SJCRH30 (cell line): ENCODE measurements around the gene LGR6. TPM values are rescaled to one million over a fixed set of nuclear protein-coding genes. Genes with fewer than 3 reads are reported as not detected.
"Not testable (repeated sequence)": the region's sequence is repeated elsewhere in the genome, so short reads cannot be mapped to it uniquely, and the experiment has no call there.

Experiments
- DNase-seq, 2 experiments: peaks; one replicate each; pipeline ENCODE4 v3.0.0-alpha.2; 2015 to 2020
- H3K27ac ChIP-seq: fragments of 250-450 bp; sonication (Bioruptor Pico); 2 replicates; pipeline ENCODE4 v1.5.1; 2020; ENCODE audit warnings: mild to moderate bottlenecking, moderate library complexity
- H3K27me3 ChIP-seq: fragments of 250-450 bp; sonication (Bioruptor Pico); 2 replicates; pipeline ENCODE4 v1.5.1; 2020; ENCODE audit warnings: mild to moderate bottlenecking, moderate library complexity
- H3K36me3 ChIP-seq: fragments of 250-450 bp; sonication (Bioruptor Pico); 2 replicates; pipeline ENCODE4 v1.5.1; 2020; ENCODE audit warnings: mild to moderate bottlenecking, moderate library complexity
- H3K4me1 ChIP-seq: fragments of 250-450 bp; sonication (Bioruptor Pico); 2 replicates; pipeline ENCODE4 v1.5.1; 2020; ENCODE audit warnings: mild to moderate bottlenecking, moderate library complexity
- H3K4me3 ChIP-seq: fragments of 250-450 bp; sonication (Bioruptor Pico); 2 replicates; pipeline ENCODE4 v1.5.1; 2020; ENCODE audit warnings: mild to moderate bottlenecking, moderate library complexity
- H3K9me3 ChIP-seq: fragments of 250-450 bp; sonication (Bioruptor Pico); replicated peaks from 2 replicates; pipeline ENCODE4 v1.5.1; 2020; ENCODE audit warnings: mild to moderate bottlenecking, moderate library complexity
- total RNA-seq: library from RNA; depleted of rRNA; stranded (reverse); fragments of >200 nt; shearing (Covaris generic); gene quantifications from 2 replicates; pipeline ENCODE4 v1.2.3, GENCODE V29; 2014

LGR6 gene
- total RNA-seq, 1 experiment from 2014 or later = not detected

DNA sequence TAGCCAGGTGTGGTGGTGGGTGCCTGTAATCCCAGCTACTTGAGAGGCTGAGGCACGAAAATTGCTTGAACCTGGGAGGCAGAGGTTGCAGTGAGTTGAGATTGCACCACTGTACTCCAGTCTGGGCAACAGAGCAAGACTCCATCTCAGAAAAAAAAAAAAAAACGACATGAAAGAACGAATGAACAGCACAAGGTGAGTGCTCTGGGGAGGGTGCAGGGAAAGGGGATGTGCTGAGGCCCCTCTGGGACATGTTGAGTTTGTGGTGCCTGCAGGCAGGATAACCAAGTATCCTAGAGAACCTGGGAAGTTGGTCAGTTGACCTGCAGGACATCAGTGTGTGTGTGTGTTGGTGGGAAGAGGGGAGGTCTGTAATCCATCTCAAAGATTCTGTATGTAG, 46.6 kb downstream of the LGR6 start:
- not testable (repeated sequence) for H3K4me3 ChIP-seq, H3K36me3 ChIP-seq, H3K9me3 ChIP-seq, H3K27ac ChIP-seq, DNase-seq
- H3K4me1 ChIP-seq = peaks cover 13% of the 10 kb centered on the region
- H3K27me3 ChIP-seq = peaks cover 10% of the 10 kb centered on the region

DNA sequence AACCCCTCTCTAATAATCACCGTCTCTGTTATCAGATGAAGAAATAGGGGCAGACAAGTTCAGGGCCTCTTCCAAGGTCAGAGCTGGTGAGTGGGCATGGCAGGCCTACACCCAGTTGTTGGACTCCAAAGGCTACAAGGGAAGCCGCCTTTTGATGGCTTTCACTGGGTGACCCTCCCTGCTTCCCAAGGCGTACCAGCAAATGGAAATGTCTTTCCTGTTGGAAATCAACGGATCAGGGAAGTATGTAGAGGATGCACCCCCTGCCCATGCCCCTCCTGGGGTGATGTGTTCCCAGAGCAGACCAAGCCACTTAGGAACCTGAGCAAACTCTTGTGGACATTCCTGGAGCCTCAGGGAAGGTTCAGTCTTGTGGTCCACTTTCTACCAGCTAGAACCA, 47.4 kb downstream of the LGR6 start:
- peaks cover 10% of the 10 kb centered on the region for H3K27me3 ChIP-seq
- DNase-seq = no peak
- peaks cover 8% of the 10 kb centered on the region for H3K4me1 ChIP-seq
- no peaks in the 10 kb centered on the region for H3K9me3 ChIP-seq
- no peak overlapping the region for H3K4me3 ChIP-seq
- H3K36me3 ChIP-seq = no peaks in the 10 kb centered on the region
- H3K27ac ChIP-seq = no peak overlapping the region

DNA sequence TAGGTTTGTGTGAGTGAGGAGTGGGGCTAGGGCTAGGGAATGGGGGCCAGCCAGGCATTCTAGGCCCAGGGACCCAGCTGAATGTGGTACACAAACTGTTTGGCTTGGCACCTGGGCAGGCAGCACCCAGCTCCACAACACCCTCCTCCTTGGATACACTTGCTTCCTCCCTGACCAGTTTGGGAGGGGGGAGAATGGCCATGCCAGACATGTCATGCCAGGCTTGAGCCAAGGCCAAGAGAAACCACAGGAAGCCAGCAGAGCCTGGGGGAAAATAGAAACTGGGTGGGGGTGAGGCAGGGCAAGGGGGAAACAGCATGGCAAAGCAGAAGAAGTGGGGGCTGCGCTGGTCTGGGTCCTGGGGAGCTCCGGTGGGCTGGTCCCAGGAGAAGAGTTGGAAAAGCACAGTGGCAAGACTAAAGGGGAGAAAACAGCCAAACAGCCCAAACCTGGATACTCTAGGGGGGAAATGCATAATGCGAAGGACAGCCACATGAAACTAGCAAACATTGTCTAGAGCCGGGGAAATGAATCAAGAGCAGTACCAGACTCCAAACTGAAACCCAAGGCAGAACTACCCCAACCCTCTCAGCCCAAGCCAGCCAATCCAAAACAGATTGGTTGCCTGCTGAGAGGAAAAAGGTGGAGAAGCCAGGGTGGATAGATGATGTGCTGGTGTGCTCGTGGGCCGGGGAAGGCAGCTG, 47.9 kb downstream of the LGR6 start:
- H3K4me3 ChIP-seq = no peak overlapping the region
- peaks cover 6% of the 10 kb centered on the region; the same call in 1 of the 2 replicates for H3K4me1 ChIP-seq
- H3K27me3 ChIP-seq = peaks cover 10% of the 10 kb centered on the region
- H3K27ac ChIP-seq = no peak overlapping the region
- H3K36me3 ChIP-seq = no peaks in the 10 kb centered on the region
- DNase-seq = no peak
- no peaks in the 10 kb centered on the region for H3K9me3 ChIP-seq

DNA sequence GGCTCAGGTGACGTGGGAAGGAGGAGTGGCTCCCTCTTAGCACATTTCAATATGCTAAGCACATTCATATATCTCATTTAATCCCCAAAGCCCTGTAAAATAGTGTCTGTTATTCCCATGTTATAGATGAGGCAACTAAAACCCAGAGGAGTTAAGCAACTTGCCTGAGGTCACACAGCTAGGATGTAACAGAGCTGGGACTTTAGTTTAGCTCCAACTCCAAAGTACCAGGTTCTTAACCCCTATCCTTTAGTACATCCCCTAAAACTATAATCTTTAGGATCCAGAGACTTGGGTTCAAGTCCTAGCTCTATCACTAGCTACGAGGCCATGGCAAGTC, 48.5 kb downstream of the LGR6 start:
- H3K4me3 ChIP-seq = no peak overlapping the region
- no peak overlapping the region for H3K27ac ChIP-seq
- DNase-seq = no peak
- H3K36me3 ChIP-seq = no peaks in the 10 kb centered on the region
- peaks cover 10% of the 10 kb centered on the region for H3K27me3 ChIP-seq
- peaks cover 6% of the 10 kb centered on the region for H3K4me1 ChIP-seq
- H3K9me3 ChIP-seq = no peaks in the 10 kb centered on the region

DNA sequence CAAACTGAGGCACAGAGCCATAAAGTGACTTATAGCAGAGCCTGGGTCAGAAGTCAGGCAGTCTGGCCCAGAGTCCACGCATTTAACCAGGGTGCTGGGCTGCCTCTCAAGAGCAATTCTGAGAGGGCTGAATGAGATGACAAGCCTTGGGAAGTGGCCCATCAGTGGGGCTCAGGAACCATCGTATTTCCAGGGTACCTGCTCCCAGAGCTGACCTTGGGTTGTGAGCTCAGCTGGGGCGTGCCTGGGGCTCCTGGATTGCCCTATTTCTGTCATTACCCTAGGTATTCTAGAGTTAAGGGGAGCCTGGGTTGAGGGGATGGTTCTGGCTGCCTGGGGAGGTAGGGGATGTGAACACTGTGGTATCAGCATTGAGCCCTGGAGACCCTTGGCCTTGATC, 49.4 kb downstream of the LGR6 start:
- no peak overlapping the region for H3K4me3 ChIP-seq

DNA sequence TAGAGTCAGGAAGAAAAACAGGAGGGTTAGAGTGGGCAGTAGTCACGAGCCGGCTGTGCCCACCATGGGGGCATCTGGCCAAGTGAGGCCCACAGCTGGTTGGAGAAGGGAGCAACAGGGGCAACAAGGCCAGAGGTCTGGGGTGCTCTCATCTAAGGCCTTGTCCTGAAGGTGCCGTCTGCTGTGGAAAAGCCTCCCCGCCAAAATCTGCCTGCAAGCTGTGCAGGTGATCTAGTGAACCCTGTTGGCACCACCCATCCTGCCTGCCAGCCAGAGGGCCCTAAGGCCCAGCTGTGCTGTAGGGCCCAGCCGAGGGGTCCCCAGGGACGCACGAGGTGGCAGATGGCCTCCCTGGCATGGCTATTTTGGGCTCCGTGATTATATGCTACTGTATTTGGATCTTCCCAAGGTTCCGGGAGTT, 51.3 kb downstream of the LGR6 start:
- Histone ChIP-seq H3K27me3 (peaks cover 4% of the 10 kb centered on the region; the same call in 1 of the 2 replicates), H3K4me3 (no peak overlapping the region), H3K4me1 (peaks cover 22% of the 10 kb centered on the region), H3K9me3 (no peaks in the 10 kb centered on the region), H3K27ac (no peak overlapping the region), H3K36me3 (no peaks in the 10 kb centered on the region)
- DNase-seq = no peak

More for the DNA sequence above, 49.4 kb downstream of the LGR6 start:
- Histone ChIP-seq H3K4me1 (peaks cover 9% of the 10 kb centered on the region), H3K9me3 (no peaks in the 10 kb centered on the region), H3K27me3 (peaks cover 10% of the 10 kb centered on the region), H3K36me3 (no peaks in the 10 kb centered on the region), H3K27ac (no peak overlapping the region)
- DNase-seq = no peak

DNA sequence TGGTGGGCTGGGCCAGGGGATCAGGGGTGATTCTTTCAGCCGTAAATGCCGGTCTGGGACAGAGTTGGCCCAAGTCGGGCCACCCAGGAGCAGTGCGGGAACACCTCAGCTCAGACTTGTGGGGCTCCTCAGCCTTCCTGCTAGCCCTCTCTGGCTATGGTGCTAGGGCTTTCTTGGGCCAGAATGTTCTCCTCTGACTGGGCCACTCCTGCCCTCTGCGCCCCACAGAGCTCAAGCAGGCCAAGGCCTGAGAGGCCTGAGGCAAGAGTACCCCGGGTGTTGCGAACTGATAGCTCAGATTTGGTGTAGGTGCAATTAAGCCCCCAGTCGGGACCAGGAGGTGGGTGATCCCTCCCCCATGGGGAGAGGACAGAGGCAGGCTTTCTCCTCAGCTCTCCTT, 51.8 kb downstream of the LGR6 start:
- no peak for DNase-seq
- Histone ChIP-seq H3K27ac (no peak overlapping the region), H3K27me3 (peaks cover 4% of the 10 kb centered on the region; the same call in 1 of the 2 replicates), H3K4me1 (peaks cover 22% of the 10 kb centered on the region), H3K36me3 (no peaks in the 10 kb centered on the region), H3K9me3 (no peaks in the 10 kb centered on the region), H3K4me3 (no peak overlapping the region)

DNA sequence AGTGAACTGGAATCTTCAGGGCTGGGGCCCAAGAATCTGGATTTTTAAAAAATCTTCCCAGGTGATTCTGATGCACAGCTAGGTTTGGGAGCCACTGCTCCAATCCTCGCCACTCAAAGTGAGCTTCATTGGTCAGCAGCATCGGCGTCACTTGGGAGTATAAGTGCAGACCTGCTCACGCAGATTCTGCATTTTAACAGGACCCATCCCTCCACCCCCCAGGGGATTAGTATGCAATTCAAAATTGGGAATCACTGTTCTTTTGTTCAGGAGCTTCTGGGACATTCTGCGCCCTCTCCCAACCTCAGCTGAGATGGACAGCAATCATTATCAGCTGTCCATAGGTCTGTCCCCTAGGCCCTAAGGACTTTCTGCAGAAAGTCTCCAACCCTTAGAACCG, 53.5 kb downstream of the LGR6 start:
- H3K27me3 ChIP-seq = peaks cover 4% of the 10 kb centered on the region; the same call in 1 of the 2 replicates
- DNase-seq = no peak
- no peak overlapping the region for H3K27ac ChIP-seq
- no peaks in the 10 kb centered on the region for H3K9me3 ChIP-seq
- peaks cover 22% of the 10 kb centered on the region for H3K4me1 ChIP-seq
- no peaks in the 10 kb centered on the region for H3K36me3 ChIP-seq
- H3K4me3 ChIP-seq = no peak overlapping the region

DNA sequence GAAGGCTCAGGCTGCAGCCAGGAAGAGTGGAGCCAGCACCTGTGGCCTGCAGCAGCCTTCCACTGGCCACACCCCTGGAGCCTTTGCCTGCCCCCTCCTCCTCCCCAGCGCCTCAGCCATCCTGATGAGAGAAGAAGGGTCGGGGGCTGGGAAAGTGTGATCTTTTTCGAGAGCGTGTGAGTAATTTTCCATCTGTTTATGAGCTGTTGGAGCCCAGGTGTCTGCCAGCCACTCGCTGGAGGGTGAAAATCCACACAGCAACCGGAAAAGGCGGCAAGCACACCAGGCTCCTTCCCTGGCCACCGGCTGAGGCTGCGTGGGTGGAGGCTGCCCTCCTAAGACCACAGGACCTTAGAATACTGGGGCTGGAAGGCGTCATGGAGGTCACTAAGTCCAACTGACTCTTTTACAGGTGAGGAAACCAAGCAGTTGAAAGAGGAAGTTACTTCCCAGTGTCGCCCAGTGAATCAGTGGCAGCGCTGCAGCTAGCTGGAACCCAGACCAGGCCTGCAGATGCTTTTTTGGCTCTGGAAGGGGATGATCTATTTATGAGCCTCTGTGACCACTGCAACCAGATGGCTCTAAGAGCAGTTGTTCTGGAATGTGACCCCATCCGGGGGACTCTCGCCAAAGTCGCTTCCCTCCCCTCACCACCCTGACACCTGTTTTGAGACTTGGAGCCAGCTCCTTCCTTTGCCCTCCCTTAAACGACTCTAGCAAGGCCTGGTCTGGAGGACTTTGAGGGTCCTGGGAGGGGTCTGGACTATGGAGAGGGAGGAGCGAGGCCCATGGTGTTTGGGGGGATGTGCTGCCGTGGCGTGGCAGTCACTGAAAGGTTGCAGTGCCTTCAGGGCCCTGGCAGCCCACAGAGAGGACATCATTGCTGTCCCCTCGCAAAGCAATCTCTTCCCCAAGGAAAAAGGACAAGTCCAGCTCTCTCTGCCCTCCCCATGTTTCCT, 54.5 kb downstream of the LGR6 start:
- DNase-seq = peak; percentile 62 to 77
- Histone ChIP-seq H3K27ac (no peak overlapping the region), H3K27me3 (peaks cover 4% of the 10 kb centered on the region; the same call in 1 of the 2 replicates)

DNA sequence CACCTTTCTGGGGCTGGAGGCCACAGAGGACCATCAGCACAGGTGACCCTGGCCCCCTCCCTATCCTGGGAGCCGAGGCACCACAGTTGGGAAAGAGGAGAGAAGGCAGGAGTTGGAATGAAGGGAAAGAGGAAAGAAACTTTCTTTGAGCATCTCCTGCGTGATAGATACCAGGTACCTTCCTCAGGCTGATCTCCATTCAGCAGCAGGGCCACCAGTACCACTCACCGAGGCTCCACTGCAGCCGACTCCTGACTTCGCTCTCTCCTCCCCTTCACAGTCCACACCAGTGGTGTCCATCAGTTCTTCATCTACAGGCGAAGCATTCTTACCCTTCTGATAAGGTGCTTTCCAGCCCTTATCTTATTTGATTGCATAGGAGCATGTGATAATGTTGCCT, 55.3 kb downstream of the LGR6 start:
- no peaks in the 10 kb centered on the region for H3K36me3 ChIP-seq
- H3K27me3 ChIP-seq = peaks cover 4% of the 10 kb centered on the region; the same call in 1 of the 2 replicates
- peaks cover 22% of the 10 kb centered on the region for H3K4me1 ChIP-seq
- H3K27ac ChIP-seq = no peak overlapping the region
- H3K9me3 ChIP-seq = no peaks in the 10 kb centered on the region
- DNase-seq = no peak
- no peak overlapping the region for H3K4me3 ChIP-seq

More for the DNA sequence above, 54.5 kb downstream of the LGR6 start:
- Histone ChIP-seq H3K36me3 (no peaks in the 10 kb centered on the region), H3K4me1 (peaks cover 22% of the 10 kb centered on the region), H3K9me3 (no peaks in the 10 kb centered on the region), H3K4me3 (no peak overlapping the region)

DNA sequence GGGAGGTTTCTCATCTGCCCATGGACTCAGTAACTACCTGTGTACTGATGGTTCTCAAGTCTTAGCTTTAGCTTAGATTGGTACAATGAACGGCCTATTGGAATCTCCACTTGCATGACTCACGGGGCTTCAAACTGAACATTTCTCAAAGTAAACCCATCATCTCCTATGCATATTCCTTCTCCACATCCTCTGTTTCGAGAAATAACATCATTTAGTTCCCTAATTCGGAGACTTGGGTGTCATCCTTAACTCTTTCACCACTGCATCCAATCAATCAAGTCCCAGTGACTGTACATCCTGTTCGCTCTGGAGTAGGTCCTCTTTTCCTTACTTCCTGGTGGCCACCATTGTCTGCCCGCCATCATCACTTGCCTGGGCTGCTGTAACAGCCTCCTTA, 55.8 kb downstream of the LGR6 start:
- Histone ChIP-seq H3K27ac (no peak overlapping the region), H3K4me3 (no peak overlapping the region), H3K36me3 (no peaks in the 10 kb centered on the region), H3K27me3 (peaks cover under 1% of the 10 kb centered on the region; the same call in 1 of the 2 replicates), H3K9me3 (no peaks in the 10 kb centered on the region), H3K4me1 (peaks cover 22% of the 10 kb centered on the region)
- no peak for DNase-seq

DNA sequence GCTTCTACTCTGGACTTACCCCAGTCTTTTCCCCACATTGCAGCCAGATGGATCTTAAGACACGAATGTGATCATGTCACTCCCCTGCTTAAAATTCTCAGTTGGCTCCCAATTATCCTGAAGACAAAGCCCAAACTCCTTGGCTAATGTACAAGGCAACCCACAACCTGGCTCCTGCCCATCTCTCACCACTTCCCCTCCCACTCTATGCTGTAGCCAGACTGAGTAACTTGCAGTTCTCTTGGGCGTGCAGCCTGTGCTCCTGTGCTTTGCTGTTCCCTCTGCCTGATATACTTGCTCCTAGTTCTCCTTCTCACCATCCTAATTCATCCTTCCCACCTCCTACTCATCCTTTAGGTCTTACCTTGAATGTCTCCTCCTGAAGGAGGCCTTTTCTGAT, 56.2 kb downstream of the LGR6 start:
- H3K9me3 ChIP-seq = no peaks in the 10 kb centered on the region
- H3K36me3 ChIP-seq = no peaks in the 10 kb centered on the region
- no peak overlapping the region for H3K4me3 ChIP-seq
- no peak overlapping the region for H3K27ac ChIP-seq
- H3K4me1 ChIP-seq = peaks cover 22% of the 10 kb centered on the region
- H3K27me3 ChIP-seq = no peaks in the 10 kb centered on the region; the same call in 1 of the 2 replicates
- no peak for DNase-seq

DNA sequence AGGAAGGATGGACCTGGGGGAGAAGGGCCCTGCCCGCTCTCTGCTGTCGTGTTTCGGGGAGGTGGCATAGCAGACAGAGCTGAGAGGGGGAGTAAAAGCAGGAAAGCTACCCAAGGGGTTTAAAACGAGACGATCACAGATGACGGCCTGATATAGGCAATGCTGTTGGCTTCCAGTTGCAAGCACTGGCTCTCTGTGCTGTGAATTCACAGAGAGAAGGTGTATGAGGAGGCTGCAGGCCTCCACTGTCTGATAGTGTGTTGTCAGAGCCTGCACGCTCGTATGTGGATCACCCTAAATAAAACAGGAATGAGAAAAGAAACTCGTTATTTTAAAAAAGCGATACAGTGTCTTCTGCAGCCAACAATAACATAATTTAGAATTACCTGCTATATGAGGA, 57.4 kb downstream of the LGR6 start:
- peaks cover 5% of the 10 kb centered on the region; the same call in 1 of the 2 replicates for H3K27me3 ChIP-seq
- no peak overlapping the region for H3K4me3 ChIP-seq
- no peaks in the 10 kb centered on the region for H3K9me3 ChIP-seq
- no peak for DNase-seq
- H3K4me1 ChIP-seq = peaks cover 22% of the 10 kb centered on the region
- H3K36me3 ChIP-seq = no peaks in the 10 kb centered on the region
- no peak overlapping the region for H3K27ac ChIP-seq

DNA sequence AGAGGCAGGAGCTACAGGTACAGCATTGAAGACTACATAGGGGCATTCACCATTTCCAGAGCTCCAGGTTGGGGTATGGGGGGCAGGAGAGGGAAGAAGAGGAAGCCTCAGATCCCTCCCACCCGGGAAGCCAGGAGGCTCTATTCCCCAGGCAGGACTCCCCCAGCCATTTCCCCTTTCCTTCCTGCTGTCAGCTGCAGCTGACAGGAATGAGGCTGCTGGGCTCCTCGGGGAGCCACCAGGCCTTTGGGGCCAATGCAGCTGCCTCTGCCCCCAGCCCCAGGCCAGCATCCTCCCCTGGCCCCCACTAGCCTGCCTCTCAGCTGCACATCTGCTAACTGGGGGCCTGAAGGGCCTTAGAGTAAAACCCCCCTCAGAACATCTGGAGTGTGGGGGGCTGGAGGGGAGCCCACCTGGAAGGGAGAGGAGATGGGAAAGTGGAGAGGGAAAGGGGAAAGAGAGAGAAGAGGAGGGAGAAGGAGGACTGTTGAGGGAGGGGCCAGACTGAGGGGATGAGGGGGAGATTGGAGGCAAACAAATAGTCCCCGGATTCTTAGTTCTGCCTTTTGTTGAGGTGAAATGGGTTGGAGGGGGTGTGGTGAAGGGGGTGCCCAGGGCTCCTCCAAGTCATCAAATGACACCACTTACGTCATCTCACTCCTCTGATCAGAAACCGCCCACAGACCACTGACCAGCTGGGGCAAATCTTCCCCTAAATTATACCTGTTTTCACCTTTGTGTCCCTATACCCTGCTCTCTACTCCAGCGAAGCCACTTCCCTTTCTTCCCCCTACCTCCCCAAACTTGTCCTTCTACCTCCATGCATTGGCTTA, 58.0 kb downstream of the LGR6 start:
- Histone ChIP-seq H3K27me3 (peaks cover 5% of the 10 kb centered on the region; the same call in 1 of the 2 replicates), H3K27ac (no peak overlapping the region), H3K36me3 (no peaks in the 10 kb centered on the region), H3K9me3 (no peaks in the 10 kb centered on the region), H3K4me1 (peaks cover 22% of the 10 kb centered on the region), H3K4me3 (no peak overlapping the region)
- DNase-seq = peak in 1 of 2 experiments; percentile 25
